ENCODE results near the gene PCLO. TPM values are rescaled to one million over a fixed set of nuclear protein-coding genes. Genes with fewer than 3 reads are reported as not detected.

Gene PCLO
- total RNA-seq, 1 donor from 2014 or later = 10.8 TPM

GRCh38 chr7:82961240-82961639 is 201.4 kb downstream of the PCLO start:
- no peak for TF ChIP-seq CTCF (IDR thresholded peaks at IDR 0.05)
- TF ChIP-seq POLR2AphosphoS5 (IDR thresholded peaks at IDR 0.05; ENCODE audit: insufficient read depth in 1 of 2, low read depth in 1 of 2) = no peak
- TF ChIP-seq POLR2A (IDR thresholded peaks at IDR 0.05) = no peak
- intact Hi-C loops (cut with DNase I) = no loop called here
- H3K27ac ChIP-seq = no peak overlapping the region

GRCh38 chr7:82959528-82959927 is 203.2 kb downstream of the PCLO start:
- no peak overlapping the region for H3K27ac ChIP-seq
- no peaks in the 10 kb centered on the region for H3K36me3 ChIP-seq
- DNase-seq (ENCODE audit: extremely low spot score in 2 of 2) = no peak
- no peaks in the 10 kb centered on the region for H3K9me3 ChIP-seq
- intact Hi-C loops (cut with DNase I) = no loop called here
- no peaks in the 10 kb centered on the region for H3K27me3 ChIP-seq
- H3K4me3 ChIP-seq = no peak overlapping the region
- TF ChIP-seq CTCF (IDR thresholded peaks at IDR 0.05) = no peak
- no peak for TF ChIP-seq POLR2A (IDR thresholded peaks at IDR 0.05)
- no peak for TF ChIP-seq POLR2AphosphoS5 (IDR thresholded peaks at IDR 0.05; ENCODE audit: insufficient read depth in 1 of 2, low read depth in 1 of 2)
- no peaks in the 10 kb centered on the region for H3K4me1 ChIP-seq

More at GRCh38 chr7:82961240-82961639, 201.4 kb downstream of the PCLO start:
- Histone ChIP-seq H3K36me3 (no peaks in the 10 kb centered on the region), H3K27me3 (no peaks in the 10 kb centered on the region), H3K4me3 (no peak overlapping the region), H3K9me3 (no peaks in the 10 kb centered on the region), H3K4me1 (no peaks in the 10 kb centered on the region)
- no peak for DNase-seq (ENCODE audit: extremely low spot score in 2 of 2)

GRCh38 chr7:82957521-82957920 is 205.2 kb downstream of the PCLO start:
- Histone ChIP-seq H3K27me3 (no peaks in the 10 kb centered on the region), H3K27ac (no peak overlapping the region), H3K4me3 (no peak overlapping the region), H3K36me3 (no peaks in the 10 kb centered on the region), H3K9me3 (no peaks in the 10 kb centered on the region), H3K4me1 (no peaks in the 10 kb centered on the region)
- intact Hi-C loops (cut with DNase I) = no loop called here
- no peak for DNase-seq (ENCODE audit: extremely low spot score in 2 of 2)
- TF ChIP-seq POLR2A (IDR thresholded peaks at IDR 0.05) (no peak), POLR2AphosphoS5 (IDR thresholded peaks at IDR 0.05; ENCODE audit: insufficient read depth in 1 of 2, low read depth in 1 of 2) (no peak), CTCF (IDR thresholded peaks at IDR 0.05) (no peak)

- Histone ChIP-seq H3K4me3 (no peak overlapping the region), H3K36me3 (no peaks in the 10 kb centered on the region), H3K27ac (no peak overlapping the region), H3K4me1 (no peaks in the 10 kb centered on the region), H3K9me3 (no peaks in the 10 kb centered on the region), H3K27me3 (no peaks in the 10 kb centered on the region)
- DNase-seq (ENCODE audit: extremely low spot score in 2 of 2) = no peak
- intact Hi-C loops (cut with DNase I) = no loop called here
- TF ChIP-seq POLR2AphosphoS5 (IDR thresholded peaks at IDR 0.05; ENCODE audit: insufficient read depth in 1 of 2, low read depth in 1 of 2) (no peak), POLR2A (IDR thresholded peaks at IDR 0.05) (no peak), CTCF (IDR thresholded peaks at IDR 0.05) (no peak)
Measured at GRCh38 chr7:82953324-82954027, 209.2 kb downstream of the PCLO start.

- DNase-seq (ENCODE audit: extremely low spot score in 2 of 2) = no peak
- no peaks in the 10 kb centered on the region for H3K27me3 ChIP-seq
- intact Hi-C loops (cut with DNase I) = no loop called here
- H3K4me1 ChIP-seq = no peaks in the 10 kb centered on the region
- no peak overlapping the region for H3K4me3 ChIP-seq
- no peaks in the 10 kb centered on the region for H3K9me3 ChIP-seq
- TF ChIP-seq POLR2AphosphoS5 (IDR thresholded peaks at IDR 0.05; ENCODE audit: insufficient read depth in 1 of 2, low read depth in 1 of 2) (no peak), CTCF (IDR thresholded peaks at IDR 0.05) (no peak), POLR2A (IDR thresholded peaks at IDR 0.05) (no peak)
- H3K27ac ChIP-seq = no peak overlapping the region
- H3K36me3 ChIP-seq = no peaks in the 10 kb centered on the region
Measured at GRCh38 chr7:82950436-82950835, 212.2 kb downstream of the PCLO start.

All from vagina (tissue), 2 donors.